NCI-H345 treated with DMSO at 0.1 percent for 48 hours (cell line): Measurements from ENCODE around the gene SLC25A41.
A peak's percentile ranks its signal among the peaks of the same experiment; 100 is the strongest.
"Not testable (repeated sequence)": the region's sequence is repeated elsewhere in the genome, so short reads cannot be mapped to it uniquely, and the experiment has no call there.

Experiments used
- DNase-seq: peaks from one replicate; lab custom pipeline; 2025; ENCODE audit not compliant: unreplicated experiment; lab: John Stamatoyannopoulos, UW

The SLC25A41 gene

DNA sequence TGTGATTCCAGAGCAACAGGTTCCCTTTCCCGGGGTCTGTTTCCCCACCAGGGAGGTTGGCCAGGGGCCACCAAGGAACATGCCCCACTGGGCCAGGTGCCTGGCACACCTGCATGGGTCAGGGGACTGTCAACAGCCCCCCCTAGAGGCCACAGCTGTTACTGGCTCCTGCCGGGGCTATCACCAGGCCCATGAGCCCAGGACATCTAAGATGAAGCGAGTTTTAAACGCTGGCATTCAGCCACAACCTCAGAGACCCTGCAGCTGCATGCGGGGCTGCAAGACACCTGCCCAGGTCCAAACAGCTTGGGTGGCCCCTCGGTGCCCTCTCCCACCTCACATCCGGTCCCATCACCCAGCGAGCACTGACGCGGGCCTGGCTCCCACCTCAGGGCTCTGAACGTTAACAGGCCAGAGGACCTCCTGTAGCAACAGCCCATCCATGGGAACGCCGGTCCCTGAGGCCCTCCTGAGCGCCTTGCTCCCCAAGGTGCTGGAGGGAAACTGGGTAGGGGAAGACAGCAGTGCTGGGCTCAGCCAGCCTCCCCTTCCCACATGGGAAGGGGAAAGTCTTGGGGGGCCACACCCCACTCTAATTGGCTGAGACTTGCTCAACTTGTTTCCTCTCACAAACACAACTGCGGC is 21.0 kb downstream of the SLC25A41 start:
- DNase-seq, result no peak

GRCh38 chr19:6412061-6412446 is 21.5 kb downstream of the SLC25A41 start:
- DNase-seq, result no peak

DNA sequence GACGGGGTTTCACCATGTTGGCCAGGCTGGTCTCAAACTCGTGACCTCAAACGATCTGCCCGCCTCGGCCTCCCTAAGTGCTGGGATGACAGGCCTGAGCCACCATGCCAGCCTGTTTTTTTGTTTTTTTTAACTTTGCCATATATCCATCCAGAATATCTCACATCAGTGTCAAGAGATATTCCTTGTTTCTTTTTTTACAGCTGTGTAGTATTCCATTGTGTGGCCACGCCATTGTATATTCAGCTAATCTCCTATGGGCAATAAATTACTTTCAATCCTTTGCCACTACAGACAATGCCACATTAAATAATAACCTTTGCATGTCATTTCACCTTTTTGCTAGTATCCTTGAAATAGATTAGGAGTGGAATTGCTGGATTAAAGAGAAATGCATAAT is 24.2 kb downstream of the SLC25A41 start:
- no peak for DNase-seq

DNA sequence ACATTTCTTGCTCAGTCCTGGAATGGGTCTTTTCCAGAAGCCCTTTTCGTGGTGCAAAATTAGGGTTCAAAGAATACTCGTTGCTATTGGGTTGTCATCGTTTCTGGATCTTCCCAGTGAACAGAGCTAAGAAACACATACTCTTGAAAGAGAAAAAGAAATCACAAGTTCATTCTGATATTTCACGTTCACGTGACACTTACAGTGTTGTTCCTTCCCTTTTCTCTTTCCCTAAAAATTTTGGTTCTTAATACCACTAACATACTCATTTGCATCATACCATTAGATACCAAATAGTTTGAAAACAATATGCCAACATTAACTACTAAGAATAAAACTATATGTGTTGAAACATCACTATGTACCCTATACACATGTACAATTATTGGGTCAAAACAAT is 27.2 kb downstream of the SLC25A41 start:
- DNase-seq, result no peak

DNA sequence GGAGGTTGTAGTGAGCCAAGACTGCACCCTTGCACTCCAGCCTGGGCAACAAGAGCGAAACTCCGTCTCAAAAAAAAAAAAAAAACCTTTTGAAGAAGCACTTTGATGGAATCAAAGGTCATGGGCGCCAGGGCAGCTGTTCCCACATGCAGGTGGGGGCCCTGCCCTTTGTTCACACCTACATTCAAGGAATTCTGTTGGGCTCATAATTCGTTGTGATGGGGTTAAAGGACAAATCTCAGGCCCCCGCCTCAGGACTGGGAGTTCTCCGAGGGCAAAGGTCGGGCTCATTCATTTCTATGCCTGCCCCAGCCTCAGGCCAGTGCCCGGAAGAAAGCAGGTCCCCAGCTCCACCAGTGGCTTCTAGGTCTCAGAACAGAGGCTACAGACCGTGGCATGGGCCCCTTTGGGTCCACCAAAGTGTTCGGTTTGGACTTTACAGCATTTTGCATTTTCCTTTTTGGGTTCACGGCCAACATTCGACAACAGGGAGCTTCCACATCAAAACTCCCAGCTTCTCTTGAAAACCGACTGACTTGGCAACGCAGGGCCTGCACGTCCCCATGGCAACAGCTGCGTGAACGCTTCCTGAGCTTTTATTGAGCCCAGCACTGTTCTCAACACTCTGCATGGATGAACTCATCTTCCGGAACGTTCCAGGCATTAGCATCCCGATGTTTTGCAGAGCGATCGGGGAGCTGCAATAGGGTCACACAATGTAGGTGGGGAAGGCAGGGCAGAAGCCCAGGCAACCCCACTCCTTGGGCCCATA is 30.5 kb downstream of the SLC25A41 start:
- no peak for DNase-seq

DNA sequence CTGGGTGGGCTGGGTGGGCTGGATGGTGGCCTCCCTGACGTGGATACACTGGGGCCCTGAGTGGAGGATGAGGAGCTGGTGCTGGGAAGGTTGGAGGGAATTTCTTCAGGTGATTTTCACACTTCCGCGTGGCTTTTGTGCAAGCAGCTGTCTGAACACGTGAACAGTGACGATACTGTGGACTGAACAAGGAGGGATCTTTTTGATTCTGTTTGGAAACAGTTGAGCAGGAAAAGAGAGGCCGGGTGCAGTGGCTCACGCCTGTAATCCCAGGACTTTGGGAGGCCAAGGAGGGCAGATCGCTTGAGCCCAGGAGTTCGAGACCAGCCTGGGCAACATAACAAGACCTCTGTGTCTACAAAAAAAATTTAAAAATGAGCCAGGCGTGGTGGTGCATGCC is 31.5 kb downstream of the SLC25A41 start:
- no peak for DNase-seq

GRCh38 chr19:6400062-6400944 is 33.3 kb downstream of the SLC25A41 start:
- not testable (repeated sequence) for DNase-seq

DNA sequence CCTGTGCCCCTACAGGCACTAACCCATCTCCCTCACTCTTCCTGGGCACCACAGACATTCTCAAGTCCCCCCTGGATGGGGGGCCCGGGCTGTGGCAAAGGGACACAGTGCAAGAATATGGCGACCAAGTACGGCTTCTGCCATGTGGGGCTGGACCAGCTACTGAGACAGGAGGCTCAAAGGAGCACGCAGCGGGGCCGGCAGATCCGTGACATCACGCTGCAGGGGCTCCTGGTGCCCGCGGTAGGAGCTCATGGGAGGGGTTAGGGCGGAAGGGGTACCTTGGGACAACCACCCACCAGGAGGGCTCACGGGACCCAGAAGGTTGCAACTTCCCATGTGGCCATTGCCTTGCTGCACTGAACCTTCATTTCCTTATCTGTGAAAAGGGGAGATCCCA is 37.3 kb downstream of the SLC25A41 start:
- no peak for DNase-seq

DNA sequence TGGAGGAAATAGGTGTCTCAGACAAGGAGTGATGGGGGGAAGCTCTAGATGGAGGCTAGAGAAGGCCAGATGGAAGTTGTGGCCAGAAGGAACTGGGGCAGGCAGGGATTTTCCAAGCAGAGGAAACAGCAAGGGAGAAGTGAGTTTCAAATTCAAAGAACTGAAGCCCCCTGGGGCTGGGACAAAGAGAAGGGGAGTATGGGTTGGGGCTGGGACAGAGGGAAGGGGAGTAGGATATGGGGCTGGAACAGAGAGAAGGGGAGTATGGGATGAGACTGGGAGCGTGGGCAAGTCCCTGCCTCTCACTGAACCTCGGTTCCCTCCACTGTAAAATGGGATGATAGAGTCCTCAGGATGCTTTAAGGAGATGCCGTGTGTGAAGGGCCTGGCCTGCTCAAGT is 38.7 kb downstream of the SLC25A41 start:
- no peak for DNase-seq

- DNase-seq, result no peak
Observed at GRCh38 chr19:6393983-6394412, 39.6 kb downstream of the SLC25A41 start.

DNA sequence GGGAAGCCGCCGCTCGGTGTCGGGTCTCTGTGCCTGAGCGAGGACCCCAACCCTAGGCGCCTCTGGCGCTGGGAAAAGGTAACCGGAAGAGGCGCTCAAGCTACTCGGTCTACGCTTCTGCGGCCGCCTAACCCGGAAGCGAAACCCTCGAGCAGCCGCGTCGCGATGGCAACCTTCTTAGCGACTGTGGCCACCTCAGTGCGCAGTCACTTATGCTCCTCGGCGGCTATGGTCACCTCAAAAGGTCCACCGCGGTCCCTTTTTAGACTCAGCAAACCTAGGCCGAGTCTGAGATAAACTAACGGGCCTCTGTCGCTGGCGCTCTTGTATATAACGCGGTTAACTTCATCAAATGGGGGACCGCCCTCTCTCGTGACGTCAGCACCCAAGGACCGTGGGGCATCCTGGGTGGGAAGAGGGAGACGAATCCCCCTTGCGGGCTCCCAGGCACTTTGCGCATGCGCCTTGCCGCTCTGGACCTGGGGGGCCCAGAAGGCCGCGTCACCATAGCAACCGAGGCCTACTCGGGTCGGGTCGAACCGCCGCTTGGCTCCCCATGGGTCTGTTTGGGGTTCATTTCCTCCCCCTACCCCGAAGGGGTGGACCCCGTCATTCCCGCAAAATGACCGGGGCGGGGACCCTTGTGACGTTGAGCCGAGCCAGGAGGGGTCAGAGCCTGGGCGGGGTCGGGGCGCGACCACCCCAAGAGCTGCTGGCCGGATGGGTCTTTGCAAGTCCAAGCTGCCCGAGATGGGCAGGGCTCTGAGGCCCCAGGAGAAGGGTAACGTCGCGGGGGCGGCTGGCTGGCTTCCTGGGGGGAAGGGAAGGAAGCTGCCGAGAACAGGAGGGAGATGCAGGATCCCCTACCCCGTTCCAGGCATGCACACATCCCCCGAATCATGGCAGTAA is 40.2 kb downstream of the SLC25A41 start, which contains the start of gene GTF2F1:
Gene GTF2F1 (minus strand): TSS at position 91 of the 909 bp plus-strand sequence. CDS start 169 bp downstream, outside the sequence.
- peak; percentile 97 for DNase-seq

DNA sequence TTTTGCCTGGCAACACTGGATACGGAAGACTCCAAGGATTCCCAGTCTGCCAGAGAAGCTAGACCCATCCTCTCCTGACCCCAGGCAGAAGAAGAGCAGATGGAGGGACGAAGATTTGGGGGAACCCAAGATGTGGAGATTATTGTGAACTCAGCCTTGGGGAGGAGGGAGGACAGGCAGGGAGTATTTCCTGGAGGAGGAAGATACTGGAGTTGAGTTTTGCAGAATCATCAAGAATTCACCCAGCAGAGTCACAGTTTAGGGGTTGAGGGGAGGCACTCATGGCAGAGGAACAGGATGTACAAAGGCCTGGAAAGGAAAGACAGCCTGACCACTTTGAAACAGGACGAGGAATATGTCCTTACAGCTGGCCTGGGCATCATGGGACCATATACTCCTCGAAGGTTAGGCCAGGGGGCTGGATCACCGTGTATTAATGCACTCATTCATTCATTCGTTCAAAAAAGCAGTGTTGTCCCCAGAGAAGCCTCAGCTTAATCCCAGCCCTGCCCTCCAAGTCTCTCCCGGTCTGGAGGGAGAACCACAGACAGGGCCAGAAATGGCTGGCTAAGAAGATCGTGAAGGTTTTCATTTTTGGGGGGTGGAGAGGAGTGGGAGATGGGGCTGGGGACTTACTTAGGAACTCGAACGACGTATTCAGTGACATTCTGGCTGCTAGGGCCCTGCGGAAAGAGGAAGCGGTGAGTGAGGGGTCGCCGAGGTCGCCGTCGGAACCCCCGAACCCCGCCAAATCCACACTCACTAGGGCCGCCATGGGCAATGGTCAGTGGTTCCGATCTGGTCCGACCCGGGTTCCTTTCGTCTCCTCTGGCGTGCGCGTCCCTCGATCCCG is 41.1 kb downstream of the SLC25A41 start:
- DNase-seq, result no peak

- DNase-seq, result no peak
Observed at GRCh38 chr19:6387372-6387771, 46.2 kb downstream of the SLC25A41 start.

DNA sequence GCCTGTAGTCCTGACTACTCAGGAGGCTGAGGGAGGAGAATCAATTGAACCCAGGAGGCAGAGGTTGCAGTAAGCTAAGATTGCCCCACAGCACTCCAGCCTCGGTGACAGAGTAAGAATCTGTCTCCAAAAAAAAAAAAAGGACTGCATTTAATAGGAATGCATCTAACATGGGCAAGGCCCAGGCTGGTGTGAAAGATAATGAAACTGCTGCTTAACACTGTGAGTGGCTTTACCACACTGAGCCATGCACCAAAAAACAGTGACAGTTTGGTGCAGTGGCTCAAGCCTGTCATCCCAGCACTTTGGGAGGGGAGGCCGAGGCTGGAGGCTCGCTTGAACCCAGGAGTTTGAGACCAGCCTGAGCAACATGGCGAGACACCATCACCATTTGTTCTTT is 49.2 kb downstream of the SLC25A41 start:
- DNase-seq, result no peak

DNA sequence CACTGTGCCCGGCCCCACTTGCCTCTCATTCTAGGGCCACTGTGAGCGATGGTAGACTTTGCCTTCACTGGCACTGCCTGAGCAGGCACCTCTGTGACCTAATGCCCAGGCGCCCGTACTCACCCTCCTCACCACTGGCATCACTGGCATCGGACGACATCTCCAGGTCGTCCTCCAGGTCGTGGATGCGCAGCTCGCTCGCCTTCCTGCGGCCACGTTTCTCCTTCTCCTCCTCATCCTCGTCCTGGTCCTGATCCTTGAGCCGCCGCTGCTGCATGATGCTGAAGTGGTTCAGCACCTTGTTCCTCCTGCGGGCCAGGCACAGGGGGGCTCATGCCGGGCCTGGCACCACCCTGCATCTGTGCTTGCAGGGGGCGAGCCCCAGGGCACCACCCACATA is 50.4 kb downstream of the SLC25A41 start:
- no peak for DNase-seq

DNA sequence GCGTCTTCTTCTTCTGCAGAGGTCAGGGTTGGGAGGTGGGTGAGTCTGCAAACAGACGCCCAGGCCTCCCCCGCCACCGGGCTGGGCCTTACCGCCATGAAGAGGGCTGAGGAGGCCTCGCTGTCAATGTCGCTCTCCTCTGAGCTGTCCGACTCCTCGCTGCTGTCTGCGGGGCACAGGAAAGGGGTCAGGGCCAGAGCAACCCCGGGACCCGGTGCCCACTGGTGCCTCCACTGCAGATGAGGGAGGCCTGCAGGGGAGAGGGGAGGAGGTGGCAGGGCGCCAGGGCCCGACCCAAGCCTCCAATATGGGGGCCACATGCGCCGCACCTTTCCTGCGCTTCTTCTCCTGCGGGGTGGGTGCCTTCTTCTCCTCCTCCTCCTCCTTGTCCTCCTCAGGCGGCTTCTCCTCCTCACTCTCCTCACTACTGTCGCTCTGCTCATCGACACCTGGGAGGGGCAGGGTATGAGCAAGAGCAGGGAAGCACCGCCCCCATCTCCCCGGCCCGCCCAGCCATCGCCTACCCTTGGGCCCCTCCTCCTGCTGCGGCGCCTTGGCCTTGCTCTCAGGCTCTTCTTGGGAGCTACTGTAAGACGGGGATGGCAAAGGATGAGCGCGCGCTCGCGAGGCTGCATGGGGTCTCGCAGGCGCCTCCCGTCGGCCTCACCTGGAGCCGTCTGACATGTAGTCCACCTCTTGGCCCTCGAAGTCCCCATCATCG is 52.4 kb downstream of the SLC25A41 start:
- DNase-seq, result no peak

DNA sequence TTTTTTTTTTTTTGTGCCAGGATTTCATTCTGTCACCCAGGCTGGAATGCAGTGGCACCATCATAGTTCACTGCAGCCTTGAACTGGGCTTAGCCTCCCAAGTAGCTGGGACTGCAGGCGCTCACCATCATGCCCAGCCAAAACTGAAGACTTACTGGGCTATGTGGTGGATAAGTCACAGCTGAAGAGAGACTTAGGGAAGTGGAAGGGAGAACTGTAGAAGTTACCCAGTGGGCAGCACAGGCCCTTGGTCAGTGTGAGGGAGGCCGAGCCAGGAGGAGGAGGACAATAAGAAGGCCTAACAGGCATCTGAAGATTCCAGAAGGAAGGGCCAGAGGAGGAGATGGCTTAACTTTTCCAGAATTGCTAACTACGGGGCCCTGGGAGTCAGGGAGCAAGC is 53.8 kb downstream of the SLC25A41 start:
- DNase-seq, result no peak

- DNase-seq, result no peak
Observed at GRCh38 chr19:6378486-6378885, 55.1 kb downstream of the SLC25A41 start.

GRCh38 chr19:6378041-6378440 is 55.5 kb downstream of the SLC25A41 start:
- DNase-seq, result no peak
